H9 (cell line): ENCODE results near the gene KCNIP1. TPM values are rescaled to one million over a fixed set of nuclear protein-coding genes. Genes with fewer than 3 reads are reported as not detected.

Source experiments
- DNase-seq: peaks from one replicate; pipeline ENCODE4 v3.0.0-alpha.2; 2017
- H2AFZ ChIP-seq: one replicate; pipeline ENCODE4 v1.6.1; 2013; ENCODE audit warnings: mild to moderate bottlenecking, low read length, control low read depth, moderate library complexity
- H2AK5ac ChIP-seq: 2 replicates; pipeline ENCODE4 v1.6.1; 2013; ENCODE audit warnings: low read length, control low read depth, mixed read lengths; ENCODE audit not compliant: insufficient read length
- H2BK120ac ChIP-seq: one replicate; pipeline ENCODE4 v1.6.1; 2013; ENCODE audit warnings: low read depth, mild to moderate bottlenecking, low read length, control low read depth, inconsistent platforms; ENCODE audit not compliant: poor library complexity, severe bottlenecking
- H2BK12ac ChIP-seq: 2 replicates; pipeline ENCODE4 v1.6.1; 2013; ENCODE audit warnings: low read length, control low read depth, mixed read lengths, low read depth; ENCODE audit not compliant: insufficient read length
- H2BK15ac ChIP-seq: 2 replicates; pipeline ENCODE4 v1.6.1; 2013; ENCODE audit warnings: low read depth, low read length, control low read depth
- H2BK20ac ChIP-seq: one replicate; pipeline ENCODE4 v1.6.1; 2013; ENCODE audit warnings: low read depth, mild to moderate bottlenecking, low read length, control low read depth, inconsistent platforms; ENCODE audit not compliant: poor library complexity, severe bottlenecking
- H2BK5ac ChIP-seq: 2 replicates; pipeline ENCODE4 v1.6.1; 2013; ENCODE audit warnings: low read length, control low read depth, mixed read lengths; ENCODE audit not compliant: insufficient read length
- H3K14ac ChIP-seq: 2 replicates; pipeline ENCODE4 v1.6.1; 2013; ENCODE audit warnings: low read length, control low read depth; ENCODE audit not compliant: insufficient read depth
- H3K18ac ChIP-seq: 2 replicates; pipeline ENCODE4 v1.6.1; 2013; ENCODE audit warnings: low read depth, mild to moderate bottlenecking, mixed read lengths, low read length, control low read depth; ENCODE audit not compliant: insufficient read length
- H3K23ac ChIP-seq: 2 replicates; pipeline ENCODE4 v1.6.1; 2013; ENCODE audit warnings: low read length, control low read depth, mixed read lengths, low read depth; ENCODE audit not compliant: insufficient read length
- H3K23me2 ChIP-seq: 2 replicates; pipeline ENCODE4 v1.6.1; 2013; ENCODE audit warnings: low read depth, mild to moderate bottlenecking, mixed read lengths, low read length, control low read depth; ENCODE audit not compliant: insufficient read length, poor library complexity, severe bottlenecking
- H3K27ac ChIP-seq: 2 replicates; pipeline ENCODE4 v1.5.1; 2013; ENCODE audit warnings: low read length, control low read depth, mixed read lengths, low read depth; ENCODE audit not compliant: insufficient read length
- H3K27me3 ChIP-seq: 2 replicates; pipeline ENCODE4 v1.6.1; 2013; ENCODE audit warnings: low read length, control low read depth, inconsistent platforms; ENCODE audit not compliant: insufficient read depth
- H3K4ac ChIP-seq: 2 replicates; pipeline ENCODE4 v1.6.1; 2013; ENCODE audit warnings: low read depth, mild to moderate bottlenecking, control low read depth, inconsistent platforms, low read length, moderate library complexity
- H3K4me1 ChIP-seq: 2 replicates; pipeline ENCODE4 v1.6.1; 2013; ENCODE audit warnings: low read length, control low read depth, inconsistent platforms; ENCODE audit not compliant: insufficient read depth
- H3K4me2 ChIP-seq: 2 replicates; pipeline ENCODE4 v1.6.1; 2013; ENCODE audit warnings: low read length, control low read depth, mixed read lengths; ENCODE audit not compliant: insufficient read length, insufficient read depth
- H3K56ac ChIP-seq: 2 replicates; pipeline ENCODE4 v1.6.1; 2013; ENCODE audit warnings: low read depth, mild to moderate bottlenecking, mixed read lengths, low read length, control low read depth; ENCODE audit not compliant: insufficient read length
- H3K79me1 ChIP-seq: 2 replicates; pipeline ENCODE4 v1.6.1; 2013; ENCODE audit warnings: low read depth, mild to moderate bottlenecking, moderate library complexity, low read length, control low read depth, inconsistent platforms; ENCODE audit not compliant: insufficient read depth, poor library complexity, severe bottlenecking
- H3K79me2 ChIP-seq: 2 replicates; pipeline ENCODE4 v1.6.1; 2013; ENCODE audit warnings: low read length, control low read depth, inconsistent platforms; ENCODE audit not compliant: insufficient read depth
- H3K9ac ChIP-seq: 2 replicates; pipeline ENCODE4 v1.6.1; 2013; ENCODE audit warnings: low read length, control low read depth, mixed read lengths; ENCODE audit not compliant: insufficient read length; ENCODE audit errors: extremely low read depth
- H3K9me3 ChIP-seq: one replicate; pipeline ENCODE4 v1.6.1; 2013; ENCODE audit warnings: low read depth, low read length, inconsistent platforms; ENCODE audit not compliant: control insufficient read depth
- H3T11ph ChIP-seq: one replicate; pipeline ENCODE4 v1.6.1; 2013; ENCODE audit warnings: mild to moderate bottlenecking, low read length, control low read depth, inconsistent platforms
- H4K20me1 ChIP-seq: one replicate; pipeline ENCODE4 v1.6.1; 2013; ENCODE audit not compliant: control insufficient read depth, insufficient read length, insufficient read depth
- H4K5ac ChIP-seq: 2 replicates; pipeline ENCODE4 v1.6.1; 2013; ENCODE audit warnings: low read depth, mild to moderate bottlenecking, mixed read lengths, low read length, control low read depth; ENCODE audit not compliant: insufficient read length
- H4K8ac ChIP-seq: replicated peaks from 2 replicates; pipeline ENCODE4 v1.6.1; 2013; ENCODE audit warnings: low read length, control low read depth, mixed read lengths, low read depth; ENCODE audit not compliant: insufficient read length
- H4K91ac ChIP-seq: 2 replicates; pipeline ENCODE4 v1.6.1; 2013; ENCODE audit warnings: low read depth, mild to moderate bottlenecking, moderate library complexity, mixed read lengths, low read length, control low read depth; ENCODE audit not compliant: insufficient read length
- H3K27ac Mint-ChIP-seq, 3 experiments: 2 replicates in 2 of 3; 3 replicates in 1 of 3; pipeline ENCODE4 v1.8.0; 2020 to 2021; ENCODE audit warnings: mixed read lengths in 3 of 3, mild to moderate bottlenecking in 1 of 3, moderate library complexity in 1 of 3
- H3K27me3 Mint-ChIP-seq: 2 replicates; pipeline ENCODE4 v1.8.0; 2021; ENCODE audit warnings: low read depth, mild to moderate bottlenecking, moderate library complexity, mixed read lengths
- H3K36me3 Mint-ChIP-seq, 3 experiments: 2 replicates in 2 of 3; 3 replicates in 1 of 3; pipeline ENCODE4 v1.8.0; 2020 to 2021; ENCODE audit warnings: low read depth in 3 of 3, mixed read lengths in 3 of 3; ENCODE audit not compliant: insufficient read depth in 1 of 3
- H3K4me1 Mint-ChIP-seq, 2 experiments: 2 replicates each; pipeline ENCODE4 v1.8.0; 2020; ENCODE audit warnings: mixed read lengths in 2 of 2
- H3K4me3 Mint-ChIP-seq, 2 experiments: 2 replicates in 1 of 2; 3 replicates in 1 of 2; pipeline ENCODE4 v1.8.0; 2020 to 2021; ENCODE audit warnings: mild to moderate bottlenecking in 2 of 2, mixed read lengths in 2 of 2, moderate library complexity in 1 of 2
- H3K9me3 Mint-ChIP-seq, 2 experiments: 2 replicates in 1 of 2; 3 replicates in 1 of 2; pipeline ENCODE4 v1.8.0; 2020; ENCODE audit warnings: mild to moderate bottlenecking in 2 of 2, mixed read lengths in 2 of 2, moderate library complexity in 1 of 2
- CTCF ChIP-seq: fragments of 200-600 bp; sonication (generic); conservative IDR thresholded peaks from 3 replicates; pipeline ENCODE4 v1.8.0; 2021; ENCODE audit warnings: antibody characterized with exemption, mild to moderate bottlenecking
- WGBS: extraction: QIAGEN DNeasy Blood & Tissue Kit; methylation state at CpG from one replicate; pipeline ENCODE4 v1.1.7; 2013; ENCODE audit warnings: missing lambda C conversion rate, low lambda C conversion rate, mixed read lengths; ENCODE audit not compliant: insufficient read length; ENCODE audit errors: extremely low coverage; 5-methylcytosine and 5-hydroxymethylcytosine counted together
- total RNA-seq: library from RNA; stranded (reverse); gene quantifications from 2 replicates; pipeline ENCODE4 v1.2.1, GENCODE V29; 2021

Gene KCNIP1
- total RNA-seq, 1 experiment from 2014 or later, result 0.63 TPM

DNA sequence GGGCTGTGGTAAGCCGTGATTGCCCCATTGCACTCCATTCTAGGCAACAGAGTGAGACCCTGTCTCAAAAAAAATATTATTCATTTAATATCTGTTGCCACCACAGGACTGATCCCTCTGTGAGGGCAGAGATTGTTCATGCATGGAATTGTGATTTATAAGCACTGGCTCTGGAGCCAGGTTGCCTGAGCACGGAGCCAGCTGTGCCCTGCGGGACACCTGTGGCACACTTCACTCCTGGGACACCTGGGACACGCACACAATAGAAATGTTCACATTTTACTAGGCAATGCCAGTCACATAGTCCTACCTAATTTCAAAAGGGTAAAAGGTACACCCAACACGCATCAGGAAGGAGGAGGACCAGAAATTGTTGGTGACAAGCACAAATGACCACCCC is 196.7 kb downstream of the KCNIP1 start:
- Mint-ChIP-seq H3K9me3 (no peaks in the 10 kb centered on the region), H3K27ac (no peak overlapping the region), H3K4me1 (peaks cover 3 to 10% of the 10 kb centered on the region in 2 experiments; a peak in 3 of 4 replicates), H3K36me3 (no peaks in the 10 kb centered on the region), H3K27me3 (peaks cover 8% of the 10 kb centered on the region), H3K4me3 (no peak overlapping the region)
- H3K9me3 ChIP-seq, result no peaks in the 10 kb centered on the region
- no peaks in the 10 kb centered on the region for H3K27me3 ChIP-seq
- H3K23ac ChIP-seq, result no peak overlapping the region
- TF ChIP-seq CTCF, result no peak
- H2BK20ac ChIP-seq, result no peak overlapping the region
- no peak overlapping the region for H4K5ac ChIP-seq
- no CpG with 5 or more reads among the region's 5 CpGs for WGBS
- no peak overlapping the region for H3K14ac ChIP-seq
- H3K4ac ChIP-seq, result no peak overlapping the region
- DNase-seq, result no peak
- no peak overlapping the region for H3K4me2 ChIP-seq
- H2AK5ac ChIP-seq, result no peak overlapping the region
- no peak overlapping the region for H2AFZ ChIP-seq
- H2BK12ac ChIP-seq, result no peak overlapping the region
- H3K79me2 ChIP-seq, result no peaks in the 10 kb centered on the region
- H2BK5ac ChIP-seq, result no peak overlapping the region
- no peak overlapping the region for H3K56ac ChIP-seq
- H3K4me1 ChIP-seq, result no peaks in the 10 kb centered on the region
- no peak overlapping the region for H2BK120ac ChIP-seq
- no peak overlapping the region for H4K91ac ChIP-seq
- no peak overlapping the region for H3K18ac ChIP-seq
- no peaks in the 10 kb centered on the region for H3K23me2 ChIP-seq
- no peaks in the 10 kb centered on the region for H4K20me1 ChIP-seq
- no peak overlapping the region for H4K8ac ChIP-seq
- H3K9ac ChIP-seq, result no peak overlapping the region
- no peaks in the 10 kb centered on the region for H3K79me1 ChIP-seq
- H2BK15ac ChIP-seq, result no peak overlapping the region
- no peak overlapping the region for H3K27ac ChIP-seq
- H3T11ph ChIP-seq, result no peak overlapping the region
